Measurements from ENCODE around the gene SMIM5.

- no peak for TF ChIP-seq HDAC2 (IDR thresholded peaks at IDR 0.05)
- no peak for TF ChIP-seq EP300 (IDR thresholded peaks at IDR 0.05)
- no peak for TF ChIP-seq EHF (CRISPR knock-in tag; IDR thresholded peaks at IDR 0.05)
Measured at GRCh38 chr17:75639327-75639726, 6.1 kb downstream of the SMIM5 start.
